HTERT RPE-1 (cell line): ENCODE measurements around the gene E4F1.

Source experiments
- in situ Hi-C: fragments of 300-500 bp; cut with MboI; formaldehyde crosslinking; loops from 4 replicates; pipeline ENCODE4 v1.14.3; 2020; ENCODE audit warnings: low sequenced_read_pairs

The E4F1 gene

DNA sequence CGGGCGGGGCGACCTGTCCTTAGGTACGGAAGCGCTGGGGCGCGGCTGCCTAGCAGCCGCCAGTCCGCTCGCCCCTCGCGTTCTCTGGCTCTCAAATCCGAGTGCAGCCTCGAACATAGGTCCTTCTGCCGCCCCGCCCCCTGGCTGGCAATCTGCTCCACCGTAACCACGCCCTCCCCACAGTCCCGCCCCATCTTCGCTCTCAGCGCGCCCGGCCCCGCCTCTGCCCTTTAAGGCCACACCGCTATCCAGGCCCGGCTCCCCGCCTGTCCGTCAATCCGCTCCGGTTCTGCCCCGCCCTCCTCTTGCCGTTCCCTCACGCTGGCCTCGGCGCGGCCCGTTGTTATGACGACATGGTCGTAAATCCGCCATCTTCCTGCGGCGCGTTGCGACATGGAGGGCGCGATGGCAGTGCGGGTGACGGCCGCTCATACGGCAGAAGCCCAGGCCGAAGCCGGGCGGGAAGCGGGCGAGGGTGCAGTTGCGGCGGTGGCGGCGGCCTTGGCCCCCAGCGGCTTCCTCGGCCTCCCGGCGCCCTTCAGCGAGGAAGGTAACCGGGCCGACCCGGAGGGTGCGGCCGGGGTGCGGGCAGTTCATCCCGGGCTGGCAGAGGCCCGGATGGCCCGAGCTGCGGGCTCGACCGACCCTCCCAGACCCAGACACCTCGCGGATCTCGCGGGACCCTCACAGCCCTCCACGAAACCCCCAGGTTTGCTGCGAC is at the start of gene E4F1:
TSS of gene E4F1 (plus strand) at position 371 of the 721 bp plus-strand sequence. CDS start at position 394, 23 bp downstream.
- in situ Hi-C loops: no loop called here

DNA sequence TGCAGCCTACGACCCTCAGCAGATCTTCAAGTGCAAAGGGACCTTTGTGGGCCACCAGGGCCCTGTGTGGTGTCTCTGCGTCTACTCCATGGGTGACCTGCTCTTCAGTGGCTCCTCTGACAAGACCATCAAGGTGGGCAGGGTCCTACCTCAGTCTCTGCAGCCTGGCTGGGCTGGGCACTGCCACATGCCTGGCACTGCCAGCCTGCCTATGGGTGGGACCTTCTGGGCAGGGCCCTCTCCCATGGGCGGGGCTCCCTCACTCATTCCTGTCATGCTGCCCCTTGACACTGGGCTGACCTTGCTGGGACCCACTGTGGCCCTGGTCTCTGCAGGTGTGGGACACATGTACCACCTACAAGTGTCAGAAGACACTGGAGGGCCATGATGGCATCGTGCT is 49.5 kb upstream of the E4F1 start:
- in situ Hi-C loops: no loop called here

- in situ Hi-C loops: no loop called here
These were observed 48.8 kb upstream of the E4F1 start for GRCh38 chr16:2174396-2175131.

DNA sequence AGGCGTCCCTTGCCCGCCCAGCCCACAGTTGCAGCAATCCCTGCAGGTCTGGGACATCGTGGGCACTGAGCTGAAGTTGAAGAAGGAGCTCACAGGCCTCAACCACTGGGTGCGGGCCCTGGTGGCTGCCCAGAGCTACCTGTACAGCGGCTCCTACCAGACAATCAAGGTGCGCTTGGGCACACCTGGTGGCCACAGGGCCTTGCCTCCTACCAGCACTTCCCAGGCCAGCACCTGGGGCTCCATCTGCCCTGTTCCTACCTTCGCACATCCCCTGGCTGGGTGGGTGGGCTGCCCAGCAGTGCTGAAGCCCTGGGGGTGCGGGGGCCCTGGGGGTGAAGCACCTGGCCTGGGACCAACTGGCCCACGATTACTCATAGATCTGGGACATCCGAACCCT is 47.9 kb upstream of the E4F1 start:
- in situ Hi-C loops: no loop called here

- in situ Hi-C loops: no loop called here
These were observed 47.3 kb upstream of the E4F1 start for GRCh38 chr16:2176047-2176446.

GRCh38 chr16:2177101-2177500 is 46.3 kb upstream of the E4F1 start:
- in situ Hi-C loops: no loop called here

GRCh38 chr16:2177561-2177960 is 45.8 kb upstream of the E4F1 start:
- in situ Hi-C loops: no loop called here

GRCh38 chr16:2178321-2179106 is 44.9 kb upstream of the E4F1 start:
- in situ Hi-C loops: no loop called here

DNA sequence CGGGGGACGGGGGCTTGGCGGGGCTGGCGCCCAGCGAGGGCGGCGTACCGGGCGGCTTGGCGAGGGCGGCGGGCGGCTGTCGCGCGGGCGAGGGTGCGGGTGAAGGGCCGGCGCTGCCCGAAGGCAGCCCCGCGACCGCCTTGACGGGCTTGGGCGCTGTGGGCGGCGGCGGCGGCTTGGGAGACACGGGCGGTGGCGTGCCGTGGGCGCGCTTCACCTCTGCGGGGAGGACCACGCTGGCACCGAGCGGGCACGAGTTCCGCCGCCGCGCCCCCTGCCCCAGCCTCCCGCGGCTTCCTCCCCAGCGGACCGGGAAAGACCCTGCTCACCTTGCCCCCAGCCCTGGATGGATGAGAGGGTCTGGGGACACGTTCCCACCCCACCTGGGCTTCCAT is 44.3 kb upstream of the E4F1 start:
- in situ Hi-C loops: no loop called here

DNA sequence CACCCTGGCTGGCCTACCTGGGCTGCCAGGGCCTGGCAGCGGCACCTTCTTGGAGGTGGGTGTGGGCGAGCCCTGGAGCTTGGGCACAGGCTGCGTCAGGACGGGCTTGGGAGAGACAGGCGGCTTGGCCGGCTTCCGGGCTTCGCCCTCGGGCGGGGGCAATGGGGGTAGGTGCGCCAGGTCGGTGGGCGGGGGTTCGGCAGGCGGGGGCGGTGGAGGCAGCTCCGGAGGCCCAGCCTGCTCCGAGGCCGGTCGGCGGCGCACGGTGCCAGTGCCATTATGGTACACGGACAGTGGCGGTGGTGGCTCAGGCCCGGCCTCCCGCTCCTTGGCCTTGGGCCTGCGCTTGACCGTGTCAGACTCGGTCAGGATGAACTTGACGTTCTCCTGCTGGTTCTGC is 43.8 kb upstream of the E4F1 start:
- in situ Hi-C loops: no loop called here

DNA sequence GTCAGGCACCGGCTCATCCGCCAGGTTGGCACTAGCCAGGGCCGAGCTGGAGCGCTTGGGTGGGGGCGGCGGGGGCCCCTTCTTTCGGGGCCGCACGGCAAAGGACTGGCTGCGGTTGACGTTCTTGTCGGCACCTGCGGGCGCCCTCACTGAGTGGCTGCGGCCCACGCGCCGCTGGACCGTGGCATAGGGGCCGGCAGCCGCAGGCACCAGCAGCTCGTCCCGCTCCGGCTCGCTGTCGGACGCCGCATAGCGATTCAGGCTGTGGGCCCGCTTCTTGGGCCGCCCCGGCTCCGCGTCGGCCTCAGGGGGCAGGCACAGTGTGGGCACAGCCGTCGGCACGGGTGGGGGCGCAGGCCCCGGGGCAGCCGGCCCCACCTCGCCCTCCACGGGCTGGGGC is 42.9 kb upstream of the E4F1 start:
- in situ Hi-C loops: no loop called here

GRCh38 chr16:2180962-2181923 is 42.1 kb upstream of the E4F1 start:
- in situ Hi-C loops: no loop called here

DNA sequence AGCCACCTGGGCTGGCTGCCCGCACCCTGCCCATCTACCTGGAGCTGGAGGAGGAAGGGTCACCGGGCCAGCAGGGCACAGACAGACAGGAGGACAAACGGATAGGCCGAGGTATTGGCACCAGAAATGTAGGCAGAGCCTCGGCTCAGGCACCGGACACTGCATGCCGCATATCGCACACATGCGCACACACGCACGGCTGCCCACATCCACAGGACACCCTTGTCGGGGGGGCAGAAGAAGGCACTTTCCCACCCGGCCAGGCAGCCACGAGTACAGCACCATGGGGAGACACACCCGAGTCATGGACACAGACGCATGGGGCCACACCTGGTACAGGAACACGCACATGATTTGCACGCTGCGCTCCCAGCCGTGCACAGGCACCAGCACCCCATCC is 41.4 kb upstream of the E4F1 start:
- in situ Hi-C loops: no loop called here

DNA sequence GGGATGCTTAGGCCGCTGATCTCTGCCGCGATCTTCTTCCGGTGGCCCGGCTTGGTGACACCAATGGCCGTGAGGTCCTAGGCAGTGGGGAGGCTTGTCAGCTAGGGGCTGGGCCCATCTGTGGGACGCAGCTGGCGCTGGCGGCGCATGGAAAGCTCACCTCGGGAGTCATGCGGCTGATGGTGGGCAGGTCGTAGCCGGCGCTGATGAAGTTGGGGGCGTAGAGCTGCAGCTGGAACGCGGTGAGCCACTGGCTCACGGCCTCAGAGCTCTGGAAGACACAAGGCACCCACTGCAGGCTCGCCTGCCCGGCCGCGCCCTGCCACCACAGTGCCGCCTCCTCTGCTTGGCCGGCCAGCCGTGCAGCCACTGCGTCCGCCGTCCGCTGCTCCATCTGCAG is 39.7 kb upstream of the E4F1 start:
- in situ Hi-C loops: no loop called here

GRCh38 chr16:2184346-2184745 is 39.0 kb upstream of the E4F1 start:
- in situ Hi-C loops: no loop called here

GRCh38 chr16:2184962-2185361 is 38.4 kb upstream of the E4F1 start:
- in situ Hi-C loops: no loop called here

DNA sequence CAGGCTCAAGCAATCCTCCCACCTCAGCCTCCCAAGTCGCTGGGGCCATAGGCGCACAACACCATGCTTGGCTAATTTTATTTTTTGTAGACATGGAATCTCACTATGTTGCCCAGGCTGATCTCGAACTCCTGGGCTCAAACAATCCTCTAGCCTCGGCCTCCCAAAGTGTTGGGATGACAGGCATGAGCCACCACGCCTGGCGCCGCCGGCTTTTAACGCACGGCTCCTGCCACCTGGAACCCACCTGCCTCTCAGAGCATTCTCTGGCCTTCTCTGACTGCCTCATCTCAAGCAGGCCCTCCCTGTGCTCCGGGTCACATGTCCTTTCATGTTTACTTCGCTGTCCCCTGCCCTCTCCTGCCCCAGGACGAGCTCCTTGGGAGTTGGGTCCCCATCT is 37.3 kb upstream of the E4F1 start:
- in situ Hi-C loops: no loop called here

- in situ Hi-C loops: no loop called here
These were observed 36.9 kb upstream of the E4F1 start for GRCh38 chr16:2186505-2186904.

DNA sequence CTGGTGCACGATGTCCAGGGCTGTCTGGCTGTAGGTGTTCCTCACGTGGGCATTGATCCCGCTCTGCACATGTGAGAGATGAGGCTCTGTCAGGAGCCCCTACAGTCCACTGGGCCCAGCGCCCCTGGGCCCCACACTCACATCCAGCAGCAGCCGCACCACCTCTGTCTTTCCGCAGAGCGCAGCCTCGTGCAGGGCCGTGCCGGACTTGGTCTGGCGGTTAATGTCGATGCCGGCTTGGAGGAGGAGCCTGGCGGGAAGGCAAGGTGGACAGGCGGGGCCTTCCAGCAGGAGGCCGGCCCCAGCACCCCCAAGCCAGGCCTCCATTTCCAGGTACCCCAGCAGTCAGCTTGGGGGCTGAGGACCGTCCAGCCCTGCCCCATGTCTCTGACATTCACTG is 36.2 kb upstream of the E4F1 start:
- in situ Hi-C loops: no loop called here

- in situ Hi-C loops: no loop called here
These were observed 35.0 kb upstream of the E4F1 start for GRCh38 chr16:2188395-2188794.
